PC-9 (cell line): Measurements from ENCODE around the gene UBE2U. TPM values are rescaled to one million over a fixed set of nuclear protein-coding genes. Genes with fewer than 3 reads are reported as not detected.

Experiments
- BruUV-seq: library from RNA; stranded (reverse); fragments of 400-500 nt; replicated peaks from 2 replicates; lab custom pipeline; 2021; lab: Mats Ljungman, UMichigan
- CTCF ChIA-PET: fragments of 300-600 bp; sonication (Branson Sonifier 250); formaldehyde crosslinking; loops from one replicate; lab custom pipeline; 2022; ENCODE audit warnings: antibody characterized with exemption; lab: Charles Lee
- POLR2A ChIA-PET: fragments of 300-600 bp; sonication (Branson Sonifier 250); formaldehyde crosslinking; loops from one replicate; lab custom pipeline; 2022; ENCODE audit warnings: antibody characterized with exemption; ENCODE audit not compliant: unreplicated experiment; lab: Charles Lee
- DNase-seq, 2 experiments: peaks; one replicate each; pipeline versions ENCODE4 v3.0.0 to v3.0.0-alpha.2; 2015 to 2022; ENCODE audit warnings: mixed read lengths in 1 of 2
- H2AFZ ChIP-seq: fragments of 200-600 bp; sonication (generic); 2 replicates; pipeline ENCODE4 v1.8.1; 2017; ENCODE audit warnings: antibody characterized with exemption
- H3F3A ChIP-seq: fragments of 200-600 bp; sonication (generic); 2 replicates; pipeline ENCODE4 v1.8.1; 2017; ENCODE audit warnings: antibody characterized with exemption, mild to moderate bottlenecking, low read depth; ENCODE audit not compliant: insufficient read depth
- H3K27ac ChIP-seq: fragments of 200-600 bp; sonication (generic); 2 replicates; pipeline ENCODE4 v1.6.1; 2016; ENCODE audit warnings: mixed run types
- H3K27me3 ChIP-seq: fragments of 200-600 bp; sonication (generic); 2 replicates; pipeline ENCODE4 v1.6.1; 2016; ENCODE audit warnings: low read depth, mixed run types; ENCODE audit not compliant: insufficient read depth
- H3K36me3 ChIP-seq: fragments of 200-600 bp; sonication (generic); 2 replicates; pipeline ENCODE4 v1.6.1; 2016; ENCODE audit warnings: low read depth, mixed run types
- H3K4me1 ChIP-seq: fragments of 200-600 bp; sonication (generic); replicated peaks from 2 replicates; pipeline ENCODE4 v1.6.1; 2016; ENCODE audit warnings: mixed run types; ENCODE audit not compliant: insufficient read depth
- H3K4me2 ChIP-seq: fragments of 200-600 bp; sonication (generic); 2 replicates; pipeline ENCODE4 v1.6.1; 2017; ENCODE audit warnings: mixed run types
- H3K4me3 ChIP-seq: fragments of 200-600 bp; sonication (generic); 2 replicates; pipeline ENCODE4 v1.6.1; 2016; ENCODE audit warnings: mixed run types
- H3K79me2 ChIP-seq: fragments of 200-600 bp; sonication (generic); 2 replicates; pipeline ENCODE4 v1.6.1; 2017; ENCODE audit warnings: low read depth, mixed run types
- H3K9me2 ChIP-seq: fragments of 200-600 bp; sonication (generic); 2 replicates; pipeline ENCODE4 v1.8.1; 2017; ENCODE audit warnings: mild to moderate bottlenecking; ENCODE audit not compliant: insufficient read depth
- H3K9me3 ChIP-seq: fragments of 200-600 bp; sonication (generic); 2 replicates; pipeline ENCODE4 v1.8.1; 2016; ENCODE audit warnings: low read depth; ENCODE audit not compliant: insufficient read depth
- H4K20me1 ChIP-seq: fragments of 200-600 bp; sonication (generic); 2 replicates; pipeline ENCODE4 v1.8.1; 2017; ENCODE audit not compliant: insufficient read depth
- EZH2 ChIP-seq: fragments of 200-600 bp; sonication (generic); IDR thresholded peaks from 2 replicates; pipeline ENCODE4 v1.8.0; 2017; ENCODE audit warnings: antibody characterized with exemption, low read depth
- intact Hi-C: fragments of 100-400 bp; cut with micrococcal nuclease; formaldehyde crosslinking; loops from one replicate; pipeline ENCODE4 v1.10.0; 2022; ENCODE audit not compliant: unreplicated experiment
- total RNA-seq: library from RNA; stranded (reverse); gene quantifications from 2 replicates; pipeline ENCODE4 v1.2.3, GENCODE V29; 2021
- TF ChIP-seq, protein P1 (sequence below): fragments of 200-600 bp; sonication (generic); conservative IDR thresholded peaks from 2 replicates; pipeline ENCODE4 v1.6.1; 2017; ENCODE audit warnings: mixed run types, antibody characterized with exemption, mild to moderate bottlenecking, moderate library complexity

The UBE2U gene
- total RNA-seq, 1 experiment from 2014 or later: not detected

DNA sequence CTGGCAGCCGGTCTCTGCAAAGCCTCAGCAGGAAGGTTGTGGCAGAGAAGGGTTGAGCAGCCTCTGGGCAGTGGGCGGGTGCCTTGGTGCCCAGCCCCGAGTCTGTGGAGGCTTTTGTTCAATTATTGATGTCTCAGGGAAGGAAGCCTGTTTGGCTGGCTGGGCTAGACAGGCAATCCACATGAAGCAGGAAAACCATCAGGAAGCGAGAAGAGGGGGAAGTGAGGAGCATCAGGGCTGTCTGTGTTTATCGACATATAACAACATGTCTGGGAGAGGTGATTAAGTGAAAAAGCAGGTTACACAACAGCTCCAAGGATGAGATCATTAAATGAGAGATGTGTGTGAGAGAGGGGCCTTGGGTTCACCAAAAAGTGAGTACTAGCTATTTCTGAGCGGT is 105.4 kb downstream of the UBE2U start:
- TF ChIP-seq, protein P1, sequence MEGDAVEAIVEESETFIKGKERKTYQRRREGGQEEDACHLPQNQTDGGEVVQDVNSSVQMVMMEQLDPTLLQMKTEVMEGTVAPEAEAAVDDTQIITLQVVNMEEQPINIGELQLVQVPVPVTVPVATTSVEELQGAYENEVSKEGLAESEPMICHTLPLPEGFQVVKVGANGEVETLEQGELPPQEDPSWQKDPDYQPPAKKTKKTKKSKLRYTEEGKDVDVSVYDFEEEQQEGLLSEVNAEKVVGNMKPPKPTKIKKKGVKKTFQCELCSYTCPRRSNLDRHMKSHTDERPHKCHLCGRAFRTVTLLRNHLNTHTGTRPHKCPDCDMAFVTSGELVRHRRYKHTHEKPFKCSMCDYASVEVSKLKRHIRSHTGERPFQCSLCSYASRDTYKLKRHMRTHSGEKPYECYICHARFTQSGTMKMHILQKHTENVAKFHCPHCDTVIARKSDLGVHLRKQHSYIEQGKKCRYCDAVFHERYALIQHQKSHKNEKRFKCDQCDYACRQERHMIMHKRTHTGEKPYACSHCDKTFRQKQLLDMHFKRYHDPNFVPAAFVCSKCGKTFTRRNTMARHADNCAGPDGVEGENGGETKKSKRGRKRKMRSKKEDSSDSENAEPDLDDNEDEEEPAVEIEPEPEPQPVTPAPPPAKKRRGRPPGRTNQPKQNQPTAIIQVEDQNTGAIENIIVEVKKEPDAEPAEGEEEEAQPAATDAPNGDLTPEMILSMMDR: no peak
- TF ChIP-seq EZH2: no peak
- CTCF ChIA-PET: no interaction called here
- intact Hi-C loops: no loop called here
- Histone ChIP-seq H3K9me2 (no peaks in the 10 kb centered on the region), H3K79me2 (no peaks in the 10 kb centered on the region), H3F3A (no peaks in the 10 kb centered on the region), H2AFZ (no peak overlapping the region), H3K27ac (no peak overlapping the region), H4K20me1 (no peaks in the 10 kb centered on the region), H3K4me1 (no peaks in the 10 kb centered on the region), H3K36me3 (no peaks in the 10 kb centered on the region), H3K4me2 (no peak overlapping the region), H3K9me3 (no peaks in the 10 kb centered on the region), H3K4me3 (no peak overlapping the region), H3K27me3 (no peaks in the 10 kb centered on the region)
- no TSS peak for BruUV-seq
- POLR2A ChIA-PET: no interaction called here
- no peak for DNase-seq

DNA sequence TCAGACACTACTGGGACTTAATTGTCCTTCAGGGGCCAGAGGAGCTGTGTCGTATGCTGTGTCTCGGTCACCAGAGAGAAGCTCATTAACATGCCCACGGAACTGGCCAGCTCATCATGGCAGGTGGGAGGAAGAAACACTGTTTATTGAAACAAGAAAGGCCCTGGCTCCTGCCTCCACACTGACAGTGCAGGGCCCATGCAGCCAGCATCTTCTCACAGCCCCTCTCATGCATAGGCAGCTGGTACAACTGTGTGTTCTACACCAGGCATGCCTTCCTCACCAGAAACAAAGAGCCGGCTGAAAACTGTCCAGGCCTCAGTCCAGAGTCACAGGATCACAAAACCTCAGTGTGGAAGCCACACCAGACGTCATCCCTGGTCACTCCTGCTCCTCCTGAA is 106.0 kb downstream of the UBE2U start:
- BruUV-seq: no TSS peak
- no peaks in the 10 kb centered on the region for H4K20me1 ChIP-seq

DNA sequence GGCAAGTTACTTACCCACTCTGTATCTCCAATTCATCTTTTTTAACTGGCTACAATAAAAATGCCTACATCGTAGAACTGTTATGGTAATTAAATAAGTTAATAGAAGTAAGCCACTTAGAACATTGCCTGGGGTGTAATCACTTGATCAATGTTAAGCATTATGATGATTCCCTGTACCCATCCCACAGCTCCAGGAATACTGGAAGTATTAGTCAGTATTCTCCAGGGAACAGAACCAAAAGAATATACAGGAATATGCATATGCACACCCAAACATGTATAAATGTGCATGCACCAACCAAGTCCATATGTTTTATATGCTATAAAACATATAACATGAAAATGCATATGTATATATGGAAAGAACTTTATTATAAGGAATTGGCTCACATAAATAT is 107.3 kb downstream of the UBE2U start:
- Histone ChIP-seq H2AFZ (no peak overlapping the region), H3K36me3 (no peaks in the 10 kb centered on the region), H4K20me1 (no peaks in the 10 kb centered on the region), H3K4me2 (no peak overlapping the region), H3K9me2 (no peaks in the 10 kb centered on the region), H3K4me1 (no peaks in the 10 kb centered on the region), H3K27ac (no peak overlapping the region), H3K79me2 (no peaks in the 10 kb centered on the region), H3K27me3 (no peaks in the 10 kb centered on the region), H3F3A (no peaks in the 10 kb centered on the region), H3K4me3 (no peak overlapping the region), H3K9me3 (no peaks in the 10 kb centered on the region)
- DNase-seq: no peak
- intact Hi-C loops: no loop called here
- CTCF ChIA-PET: no interaction called here
- POLR2A ChIA-PET: interaction anchor here (0.7 kb wide), 2 partner anchors 65 to 381 kb away, joined by 3 to 4 read pairs; no protein-coding TSS in a partner anchor
- BruUV-seq: no TSS peak
- TF ChIP-seq, protein P1: no peak
- TF ChIP-seq EZH2: no peak

More for the DNA sequence above, 106.0 kb downstream of the UBE2U start:
- no peak overlapping the region for H2AFZ ChIP-seq
- H3K4me2 ChIP-seq: no peak overlapping the region
- H3K9me3 ChIP-seq: no peaks in the 10 kb centered on the region
- no peak overlapping the region for H3K27ac ChIP-seq
- H3K9me2 ChIP-seq: no peaks in the 10 kb centered on the region
- H3F3A ChIP-seq: no peaks in the 10 kb centered on the region
- H3K79me2 ChIP-seq: no peaks in the 10 kb centered on the region
- H3K27me3 ChIP-seq: no peaks in the 10 kb centered on the region
- intact Hi-C loops: no loop called here
- no peaks in the 10 kb centered on the region for H3K4me1 ChIP-seq
- TF ChIP-seq, protein P1: no peak
- no peak for TF ChIP-seq EZH2
- CTCF ChIA-PET: no interaction called here
- POLR2A ChIA-PET: no interaction called here
- no peak overlapping the region for H3K4me3 ChIP-seq
- no peak for DNase-seq
- H3K36me3 ChIP-seq: no peaks in the 10 kb centered on the region
